ENCODE data around the gene GNAT3. TPM values are rescaled to one million over a fixed set of nuclear protein-coding genes. Genes with fewer than 3 reads are reported as not detected.
A peak's percentile ranks its signal among the peaks of the same experiment; 100 is the strongest.

GNAT3 gene
- total RNA-seq, 1 experiment from 2014 or later = not detected

- TF ChIP-seq REST (IDR thresholded peaks at IDR 0.05; ENCODE audit: low read depth) = no peak
- no peak for TF ChIP-seq CEBPB (IDR thresholded peaks at IDR 0.05; ENCODE audit: low read depth)
- TF ChIP-seq, protein P1, sequence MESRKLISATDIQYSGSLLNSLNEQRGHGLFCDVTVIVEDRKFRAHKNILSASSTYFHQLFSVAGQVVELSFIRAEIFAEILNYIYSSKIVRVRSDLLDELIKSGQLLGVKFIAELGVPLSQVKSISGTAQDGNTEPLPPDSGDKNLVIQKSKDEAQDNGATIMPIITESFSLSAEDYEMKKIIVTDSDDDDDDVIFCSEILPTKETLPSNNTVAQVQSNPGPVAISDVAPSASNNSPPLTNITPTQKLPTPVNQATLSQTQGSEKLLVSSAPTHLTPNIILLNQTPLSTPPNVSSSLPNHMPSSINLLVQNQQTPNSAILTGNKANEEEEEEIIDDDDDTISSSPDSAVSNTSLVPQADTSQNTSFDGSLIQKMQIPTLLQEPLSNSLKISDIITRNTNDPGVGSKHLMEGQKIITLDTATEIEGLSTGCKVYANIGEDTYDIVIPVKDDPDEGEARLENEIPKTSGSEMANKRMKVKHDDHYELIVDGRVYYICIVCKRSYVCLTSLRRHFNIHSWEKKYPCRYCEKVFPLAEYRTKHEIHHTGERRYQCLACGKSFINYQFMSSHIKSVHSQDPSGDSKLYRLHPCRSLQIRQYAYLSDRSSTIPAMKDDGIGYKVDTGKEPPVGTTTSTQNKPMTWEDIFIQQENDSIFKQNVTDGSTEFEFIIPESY (IDR thresholded peaks at IDR 0.05; ENCODE audit: extremely low read depth, insufficient replicate concordance, low read length) = no peak
These were observed 82.7 kb downstream of the GNAT3 start (continued) for GRCh38 chr7:80429181-80429580.

DNA sequence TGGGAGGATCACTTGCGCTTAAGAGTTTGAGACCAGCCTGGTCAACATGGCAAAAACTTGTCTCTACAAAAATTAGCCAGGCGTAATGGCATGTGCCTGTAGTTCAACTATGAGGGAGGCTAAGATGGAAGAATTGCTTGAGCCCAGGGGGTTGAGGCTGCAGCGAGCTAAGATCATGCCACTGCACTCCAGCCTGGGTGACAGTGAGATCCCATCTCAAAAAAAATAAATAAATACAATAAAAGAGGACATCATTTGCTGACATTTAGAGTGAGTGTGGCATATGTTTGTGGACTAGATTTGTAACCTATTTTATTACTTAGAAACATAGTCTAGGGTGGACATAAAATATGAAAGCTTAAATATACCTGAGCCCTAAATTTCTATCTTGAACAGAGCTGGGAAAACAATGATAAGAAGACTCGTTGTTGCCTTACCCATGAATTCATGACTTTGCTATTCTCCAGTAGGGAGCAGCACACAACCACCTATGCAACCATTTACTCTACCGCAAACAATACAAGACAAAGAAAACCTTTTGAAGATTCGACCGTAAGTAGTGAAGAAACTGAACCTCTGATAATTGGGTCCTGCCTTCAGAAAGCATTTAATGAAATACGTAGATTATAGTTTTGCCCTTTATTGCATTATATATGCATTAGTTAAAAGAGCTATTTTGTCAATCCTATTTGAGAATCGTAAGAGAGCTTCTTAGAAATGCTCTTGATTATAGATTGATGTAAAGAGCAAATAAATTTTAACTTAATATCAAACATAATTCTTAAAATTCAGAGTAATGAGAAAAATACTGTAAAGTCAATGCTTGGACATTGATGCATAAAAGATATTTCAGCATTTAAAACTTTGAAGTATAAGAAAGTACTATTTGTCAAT, 83.5 kb downstream of the GNAT3 start:
- no peaks in the 10 kb centered on the region for H3K9me2 ChIP-seq (ENCODE audit: insufficient read depth)
- ChIA-PET POLR2A (no interaction called here), RAD21 (ENCODE audit: low non-redundant PET in 1 of 2, low total read pairs in 2 of 2, uncharacterized antibody in 2 of 2, unreplicated experiment in 2 of 2) (interaction anchor here in 1 of 2 experiments (0.6 to 1.1 kb wide), 2 partner anchors 230 to 1042 kb away, joined by 3 read pairs; no protein-coding TSS in a partner anchor), CTCF (interaction anchor here (0.6 to 3.3 kb wide), 14 partner anchors 9 to 1041 kb away, joined by 3 to 23 read pairs (median 4); no protein-coding TSS in a partner anchor)
- peaks cover 0 to 7% of the 10 kb centered on the region in 2 experiments; a peak in 1 of 4 replicates for H3K4me1 ChIP-seq (ENCODE audit: control insufficient read depth in 1 of 2, insufficient read depth in 2 of 2, low read length in 2 of 2)
- BruUV-seq (replicated peaks) = no TSS peak
- no peak overlapping the region for H3K27ac ChIP-seq (ENCODE audit: low read depth, low read length)
- TF ChIP-seq FOSL1 (IDR thresholded peaks at IDR 0.05; ENCODE audit: low read depth) = no peak
- TF ChIP-seq CBX3 (IDR thresholded peaks at IDR 0.05; ENCODE audit: low read depth) = peak; percentile 56; the same call in 1 of the 2 replicates
- no peak for TF ChIP-seq POLR2A (IDR thresholded peaks at IDR 0.05; ENCODE audit: borderline replicate concordance, extremely low read depth, insufficient read depth, insufficient read length)
- TF ChIP-seq, protein P2, sequence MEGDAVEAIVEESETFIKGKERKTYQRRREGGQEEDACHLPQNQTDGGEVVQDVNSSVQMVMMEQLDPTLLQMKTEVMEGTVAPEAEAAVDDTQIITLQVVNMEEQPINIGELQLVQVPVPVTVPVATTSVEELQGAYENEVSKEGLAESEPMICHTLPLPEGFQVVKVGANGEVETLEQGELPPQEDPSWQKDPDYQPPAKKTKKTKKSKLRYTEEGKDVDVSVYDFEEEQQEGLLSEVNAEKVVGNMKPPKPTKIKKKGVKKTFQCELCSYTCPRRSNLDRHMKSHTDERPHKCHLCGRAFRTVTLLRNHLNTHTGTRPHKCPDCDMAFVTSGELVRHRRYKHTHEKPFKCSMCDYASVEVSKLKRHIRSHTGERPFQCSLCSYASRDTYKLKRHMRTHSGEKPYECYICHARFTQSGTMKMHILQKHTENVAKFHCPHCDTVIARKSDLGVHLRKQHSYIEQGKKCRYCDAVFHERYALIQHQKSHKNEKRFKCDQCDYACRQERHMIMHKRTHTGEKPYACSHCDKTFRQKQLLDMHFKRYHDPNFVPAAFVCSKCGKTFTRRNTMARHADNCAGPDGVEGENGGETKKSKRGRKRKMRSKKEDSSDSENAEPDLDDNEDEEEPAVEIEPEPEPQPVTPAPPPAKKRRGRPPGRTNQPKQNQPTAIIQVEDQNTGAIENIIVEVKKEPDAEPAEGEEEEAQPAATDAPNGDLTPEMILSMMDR (IDR thresholded peaks at IDR 0.05 in 2 of 3, conservative IDR thresholded peaks at IDR 0.05 in 1 of 3; ENCODE audit: borderline replicate concordance in 1 of 3, insufficient read depth in 1 of 3, low read depth in 2 of 3, low read length in 2 of 3) = peak; percentile 58 to 73 (median 68)
- peak; percentile 20 for TF ChIP-seq TCF7L2 (IDR thresholded peaks at IDR 0.05; ENCODE audit: borderline replicate concordance, extremely low read depth, insufficient read depth, insufficient read length)
- peak; percentile 90 for TF ChIP-seq RAD21 (IDR thresholded peaks at IDR 0.05; ENCODE audit: low read depth)
- intact Hi-C loops (cut with micrococcal nuclease) = loop anchor here (1.0 to 5.0 kb wide), 5 partner anchors 231 to 1044 kb away; no protein-coding TSS in a partner anchor
- no peaks in the 10 kb centered on the region for H3K9me3 ChIP-seq (ENCODE audit: control insufficient read depth in 1 of 2, insufficient read depth in 1 of 2, low read depth in 1 of 2, low read length in 2 of 2)
- no peaks in the 10 kb centered on the region for H3K79me2 ChIP-seq (ENCODE audit: insufficient read depth, low read length)
- peak; percentile 90 for ATAC-seq
- H4K20me1 ChIP-seq (ENCODE audit: insufficient read depth) = no peaks in the 10 kb centered on the region
- peak overlapping the region; percentile 49 for H3K4me2 ChIP-seq (ENCODE audit: low read length)
- H3K27me3 ChIP-seq (ENCODE audit: insufficient read depth, low read length) = no peaks in the 10 kb centered on the region
- no peak overlapping the region for H3K4me3 ChIP-seq (replicated peaks in 1 of 2; ENCODE audit: low read depth in 1 of 2, low read length in 2 of 2)
- H3K9ac ChIP-seq (ENCODE audit: low read length) = no peak overlapping the region
- DNase-seq (ENCODE audit: low read depth, low spot score) = peak; percentile 54
- H3K36me3 ChIP-seq (ENCODE audit: control insufficient read depth in 1 of 2, insufficient read depth in 2 of 2, low read length in 2 of 2) = no peaks in the 10 kb centered on the region
- H2AFZ ChIP-seq (ENCODE audit: low read depth, low read length, poor library complexity, severe bottlenecking) = peak overlapping the region; percentile 92

Data from HCT116 (cell line).